Kidney epithelial cell (primary cell): ENCODE data around the gene PUS10. TPM values are rescaled to one million over a fixed set of nuclear protein-coding genes. Genes with fewer than 3 reads are reported as not detected.
"Not testable (repeated sequence)": the region's sequence is repeated elsewhere in the genome, so short reads cannot be mapped to it uniquely, and the experiment has no call there.

ENCODE experiments used
- DNase-seq: peaks from one replicate; pipeline ENCODE4 v3.0.0-alpha.2; 2010; ENCODE audit warnings: low read depth
- H3K27me3 ChIP-seq: 2 replicates; pipeline ENCODE4 v1.6.0; 2011; ENCODE audit warnings: low read length; ENCODE audit not compliant: control insufficient read depth, insufficient read depth
- H3K36me3 ChIP-seq: 2 replicates; pipeline ENCODE4 v1.5.1; 2011; ENCODE audit warnings: low read length; ENCODE audit not compliant: control insufficient read depth, insufficient read depth
- H3K4me3 ChIP-seq: 2 replicates; pipeline ENCODE4 v1.5.1; 2011; ENCODE audit warnings: low read depth, mild to moderate bottlenecking, control low read depth, low read length
- total RNA-seq: library from RNA; depleted of rRNA; stranded (reverse); fragments of >200 nt; gene quantifications from 2 replicates; pipeline ENCODE4 v1.2.3, GENCODE V29; 2015
- TF ChIP-seq, protein P1 (sequence below): IDR thresholded peaks from 2 replicates; pipeline ENCODE4 v1.5.1; 2011; ENCODE audit warnings: mild to moderate bottlenecking, moderate library complexity, low read length, control low read depth, inconsistent platforms; ENCODE audit not compliant: insufficient read depth, poor library complexity, severe bottlenecking

PUS10 gene
- total RNA-seq, 1 donor from 2014 or later: 8.9 TPM

DNA sequence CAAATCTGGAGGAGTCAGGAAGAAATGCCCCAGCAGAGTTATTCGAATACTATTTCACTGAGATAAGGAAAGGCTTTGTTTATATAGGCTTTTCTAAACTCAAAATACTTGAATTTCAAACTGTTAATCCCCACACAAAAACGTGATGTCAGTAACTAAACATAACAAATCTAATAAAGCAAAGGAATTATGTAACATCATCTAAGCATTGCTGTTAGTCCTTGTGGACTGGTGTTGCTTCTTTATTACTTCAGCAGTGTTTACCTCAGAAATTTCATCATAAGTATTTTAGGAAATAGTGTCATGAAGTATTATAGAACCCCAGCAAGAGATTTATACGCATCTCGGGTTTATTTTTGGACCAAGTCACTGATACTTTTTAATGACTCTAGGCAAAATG is 27.9 kb upstream of the PUS10 start:
- Histone ChIP-seq H3K36me3 (no peaks in the 10 kb centered on the region), H3K4me3 (no peak overlapping the region), H3K27me3 (no peaks in the 10 kb centered on the region)
- no peak for DNase-seq
- TF ChIP-seq, protein P1, sequence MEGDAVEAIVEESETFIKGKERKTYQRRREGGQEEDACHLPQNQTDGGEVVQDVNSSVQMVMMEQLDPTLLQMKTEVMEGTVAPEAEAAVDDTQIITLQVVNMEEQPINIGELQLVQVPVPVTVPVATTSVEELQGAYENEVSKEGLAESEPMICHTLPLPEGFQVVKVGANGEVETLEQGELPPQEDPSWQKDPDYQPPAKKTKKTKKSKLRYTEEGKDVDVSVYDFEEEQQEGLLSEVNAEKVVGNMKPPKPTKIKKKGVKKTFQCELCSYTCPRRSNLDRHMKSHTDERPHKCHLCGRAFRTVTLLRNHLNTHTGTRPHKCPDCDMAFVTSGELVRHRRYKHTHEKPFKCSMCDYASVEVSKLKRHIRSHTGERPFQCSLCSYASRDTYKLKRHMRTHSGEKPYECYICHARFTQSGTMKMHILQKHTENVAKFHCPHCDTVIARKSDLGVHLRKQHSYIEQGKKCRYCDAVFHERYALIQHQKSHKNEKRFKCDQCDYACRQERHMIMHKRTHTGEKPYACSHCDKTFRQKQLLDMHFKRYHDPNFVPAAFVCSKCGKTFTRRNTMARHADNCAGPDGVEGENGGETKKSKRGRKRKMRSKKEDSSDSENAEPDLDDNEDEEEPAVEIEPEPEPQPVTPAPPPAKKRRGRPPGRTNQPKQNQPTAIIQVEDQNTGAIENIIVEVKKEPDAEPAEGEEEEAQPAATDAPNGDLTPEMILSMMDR: no peak

DNA sequence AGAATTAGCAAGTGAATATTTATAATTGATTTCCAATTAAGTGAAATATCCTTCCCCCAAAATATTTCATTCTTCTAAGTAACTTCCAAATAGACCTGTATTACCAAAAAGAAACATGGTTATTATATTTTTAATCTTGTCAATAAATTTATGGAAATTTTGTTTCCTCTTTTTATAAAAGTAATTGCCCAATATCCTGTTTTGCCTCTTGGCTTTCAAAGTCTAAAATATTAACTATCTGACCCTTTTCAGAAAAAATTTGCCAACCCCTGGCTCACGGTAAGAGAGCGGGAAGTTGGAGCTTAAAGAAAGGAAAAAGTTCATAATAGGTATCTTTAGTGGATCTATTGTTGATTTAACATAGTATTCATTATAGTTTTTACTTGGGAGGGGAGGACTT is 27.2 kb upstream of the PUS10 start:
- DNase-seq: no peak
- no peak overlapping the region for H3K4me3 ChIP-seq
- TF ChIP-seq, protein P1: no peak
- no peaks in the 10 kb centered on the region for H3K27me3 ChIP-seq
- no peaks in the 10 kb centered on the region for H3K36me3 ChIP-seq

DNA sequence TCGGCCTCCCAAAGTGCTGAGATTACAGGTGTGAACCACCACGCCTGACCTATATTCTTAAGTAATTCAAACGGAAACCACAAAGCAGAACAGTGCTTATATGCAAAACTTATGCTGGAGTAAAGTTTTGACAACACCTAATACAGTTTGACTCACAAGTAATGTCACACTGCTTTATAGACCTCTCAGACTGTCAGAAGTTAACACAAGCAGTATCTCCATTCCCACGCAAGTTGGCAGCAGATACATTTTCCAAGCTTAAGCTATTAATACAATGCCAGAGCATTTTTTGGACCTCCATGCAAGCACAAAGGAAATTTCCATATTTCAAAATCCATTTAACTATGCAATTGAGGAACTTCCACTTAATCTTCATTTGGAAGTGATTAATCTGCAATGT is 26.6 kb upstream of the PUS10 start:
- no peaks in the 10 kb centered on the region for H3K36me3 ChIP-seq

DNA sequence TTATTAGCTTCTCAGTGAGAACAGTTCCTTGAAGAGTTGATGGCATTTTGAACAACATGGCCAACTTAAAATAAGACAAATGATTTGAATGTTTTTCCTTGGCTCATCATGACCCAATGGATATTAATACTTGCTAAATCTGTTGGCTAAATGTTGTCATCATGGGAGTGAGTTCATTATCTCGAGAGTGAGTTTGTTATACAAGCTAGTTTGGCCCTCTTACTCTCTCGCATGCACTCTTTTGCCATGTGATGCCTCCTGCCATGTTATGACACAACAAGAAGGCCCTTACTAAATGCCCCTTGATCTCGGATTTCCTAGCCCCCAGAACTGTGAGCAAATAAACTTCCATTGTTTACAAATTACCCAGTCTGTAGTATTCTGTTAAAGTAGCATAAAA is 24.8 kb upstream of the PUS10 start:
- H3K4me3 ChIP-seq: no peak overlapping the region
- H3K27me3 ChIP-seq: no peaks in the 10 kb centered on the region
- DNase-seq: no peak
- TF ChIP-seq, protein P1: no peak
- H3K36me3 ChIP-seq: no peaks in the 10 kb centered on the region

More for the DNA sequence above, 26.6 kb upstream of the PUS10 start:
- DNase-seq: no peak
- H3K4me3 ChIP-seq: no peak overlapping the region
- H3K27me3 ChIP-seq: no peaks in the 10 kb centered on the region
- TF ChIP-seq, protein P1: no peak

DNA sequence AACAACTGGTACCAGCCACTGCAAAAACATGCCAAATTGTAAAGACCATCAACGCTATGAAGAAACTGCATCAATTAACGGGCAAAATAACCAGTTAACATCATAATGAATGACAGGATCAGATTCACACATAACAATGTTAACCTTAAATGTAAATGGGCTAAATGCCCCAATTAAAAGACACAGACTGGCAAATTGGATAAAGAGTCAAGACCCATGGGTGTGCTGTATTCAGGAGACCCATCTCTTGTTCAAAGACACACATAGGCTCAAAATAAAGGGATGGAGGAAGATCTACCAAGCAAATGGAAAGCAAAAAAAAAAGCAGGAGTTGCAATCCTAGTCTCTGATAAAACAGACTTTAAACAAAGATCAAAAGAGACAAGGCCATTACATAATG is 18.6 kb upstream of the PUS10 start:
- H3K36me3 ChIP-seq, H3K4me3 ChIP-seq, H3K27me3 ChIP-seq, DNase-seq: not testable (repeated sequence)

DNA sequence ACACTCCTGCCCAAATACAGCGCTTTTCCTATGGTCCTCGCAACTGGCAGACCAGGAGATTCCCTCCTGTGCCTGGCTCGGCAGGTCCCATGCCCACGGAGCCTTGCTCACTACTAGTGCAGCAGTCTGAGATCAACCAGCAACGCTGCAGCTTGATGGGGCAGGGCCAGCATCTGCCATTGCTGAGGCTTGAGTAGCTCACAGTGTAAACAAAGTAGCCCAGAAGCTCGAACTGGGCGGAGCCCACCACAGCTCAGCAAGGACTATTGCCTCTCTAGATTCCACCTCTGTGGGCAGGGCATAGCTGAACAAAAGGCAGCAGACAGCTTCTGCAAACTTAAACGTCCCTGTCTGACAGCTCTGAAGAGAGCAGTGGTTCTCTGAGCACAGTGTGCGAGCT is 16.5 kb upstream of the PUS10 start:
- not testable (repeated sequence) for H3K27me3 ChIP-seq, H3K4me3 ChIP-seq, DNase-seq, H3K36me3 ChIP-seq

DNA sequence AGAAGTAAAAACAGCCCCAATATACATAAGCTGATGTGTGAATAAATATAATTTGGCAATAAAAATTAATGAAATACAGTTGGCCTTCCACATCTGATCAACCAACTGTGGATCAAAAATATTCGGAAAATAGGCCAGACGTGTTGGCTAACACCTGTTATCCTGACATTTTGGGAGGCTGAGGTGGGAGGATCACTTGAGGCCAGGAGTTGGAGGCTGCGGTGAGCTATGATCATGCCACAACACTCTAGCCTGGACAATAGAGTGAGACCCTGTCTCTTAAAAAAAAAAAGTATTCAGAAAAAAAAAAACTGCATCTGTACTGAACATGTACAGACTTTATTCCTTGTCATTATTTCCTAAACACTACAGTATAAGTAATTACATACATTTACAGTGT is 11.5 kb upstream of the PUS10 start:
- Histone ChIP-seq H3K36me3 (no peaks in the 10 kb centered on the region), H3K4me3 (no peak overlapping the region), H3K27me3 (no peaks in the 10 kb centered on the region)
- TF ChIP-seq, protein P1: no peak
- no peak for DNase-seq
